Measurements from ENCODE around the gene RPS15. TPM values are rescaled to one million over a fixed set of nuclear protein-coding genes. Genes with fewer than 3 reads are reported as not detected.

Gene RPS15
- total RNA-seq, 1 experiment from 2014 or later, result 1,696 TPM

GRCh38 chr19:1469255-1470054, 31.3 kb downstream of the RPS15 start:
- DNase-seq (ENCODE audit: low spot score), result no peak
- H3K27me3 ChIP-seq (replicated peaks; ENCODE audit: insufficient read depth, low read depth, low read length, poor library complexity), result peaks cover 65% of the 10 kb centered on the region
- no peaks in the 10 kb centered on the region for H3K36me3 ChIP-seq (ENCODE audit: insufficient read depth, low read length, poor library complexity, severe bottlenecking)
- TF ChIP-seq CTCF (conservative IDR thresholded peaks at IDR 0.05; ENCODE audit: low read depth, low read length), result no peak
- TF ChIP-seq EZH2 (IDR thresholded peaks at IDR 0.05; ENCODE audit: borderline replicate concordance, low read depth, low read length, poor library complexity, severe bottlenecking), result no peak
- no peaks in the 10 kb centered on the region for H3K9me3 ChIP-seq (ENCODE audit: low read depth, low read length, poor library complexity, severe bottlenecking)
- POLR2A ChIA-PET (ENCODE audit: low non-redundant PET), result interaction anchor here (0.6 kb wide), 1 partner anchor 16 kb away, joined by 3 read pairs; no protein-coding TSS in a partner anchor
- peak overlapping the region; percentile 35 for H3K4me3 ChIP-seq (ENCODE audit: low read depth, low read length, poor library complexity, severe bottlenecking)
- H3K27ac ChIP-seq (ENCODE audit: low read depth, low read length, poor library complexity, severe bottlenecking), result no peak overlapping the region
- H3K4me1 ChIP-seq (ENCODE audit: insufficient read depth, low read length, poor library complexity, severe bottlenecking), result peaks cover 24% of the 10 kb centered on the region
- no TSS peak for BruUV-seq (replicated peaks)
- intact Hi-C loops (cut with micrococcal nuclease; ENCODE audit: unreplicated experiment), result no loop called here
- CTCF ChIA-PET, result no interaction called here

GRCh38 chr19:1470055-1470304, 31.8 kb downstream of the RPS15 start:
- Histone ChIP-seq H3K9me3 (ENCODE audit: low read depth, low read length, poor library complexity, severe bottlenecking) (no peaks in the 10 kb centered on the region), H3K27ac (ENCODE audit: low read depth, low read length, poor library complexity, severe bottlenecking) (no peak overlapping the region), H3K27me3 (replicated peaks; ENCODE audit: insufficient read depth, low read depth, low read length, poor library complexity) (peaks cover 65% of the 10 kb centered on the region), H3K36me3 (ENCODE audit: insufficient read depth, low read length, poor library complexity, severe bottlenecking) (no peaks in the 10 kb centered on the region), H3K4me1 (ENCODE audit: insufficient read depth, low read length, poor library complexity, severe bottlenecking) (peaks cover 24% of the 10 kb centered on the region), H3K4me3 (ENCODE audit: low read depth, low read length, poor library complexity, severe bottlenecking) (peak overlapping the region; percentile 35)
- DNase-seq (ENCODE audit: low spot score), result no peak
- BruUV-seq (replicated peaks), result no TSS peak
- intact Hi-C loops (cut with micrococcal nuclease; ENCODE audit: unreplicated experiment), result no loop called here
- ChIA-PET POLR2A (ENCODE audit: low non-redundant PET) (no interaction called here), CTCF (no interaction called here)
- no peak for TF ChIP-seq CTCF (conservative IDR thresholded peaks at IDR 0.05; ENCODE audit: low read depth, low read length)
- TF ChIP-seq EZH2 (IDR thresholded peaks at IDR 0.05; ENCODE audit: borderline replicate concordance, low read depth, low read length, poor library complexity, severe bottlenecking), result peak; percentile 67

GRCh38 chr19:1470305-1471009, 32.3 kb downstream of the RPS15 start:
- Histone ChIP-seq H3K36me3 (ENCODE audit: insufficient read depth, low read length, poor library complexity, severe bottlenecking) (no peaks in the 10 kb centered on the region), H3K27me3 (replicated peaks; ENCODE audit: insufficient read depth, low read depth, low read length, poor library complexity) (peaks cover 65% of the 10 kb centered on the region), H3K27ac (ENCODE audit: low read depth, low read length, poor library complexity, severe bottlenecking) (no peak overlapping the region), H3K4me3 (ENCODE audit: low read depth, low read length, poor library complexity, severe bottlenecking) (peak overlapping the region; percentile 35), H3K9me3 (ENCODE audit: low read depth, low read length, poor library complexity, severe bottlenecking) (no peaks in the 10 kb centered on the region), H3K4me1 (ENCODE audit: insufficient read depth, low read length, poor library complexity, severe bottlenecking) (peaks cover 24% of the 10 kb centered on the region)
- intact Hi-C loops (cut with micrococcal nuclease; ENCODE audit: unreplicated experiment), result no loop called here
- DNase-seq (ENCODE audit: low spot score), result peak; percentile 86
- POLR2A ChIA-PET (ENCODE audit: low non-redundant PET), result no interaction called here
- no TSS peak for BruUV-seq (replicated peaks)
- CTCF ChIA-PET, result no interaction called here
- peak; percentile 11 for TF ChIP-seq EZH2 (IDR thresholded peaks at IDR 0.05; ENCODE audit: borderline replicate concordance, low read depth, low read length, poor library complexity, severe bottlenecking)
- no peak for TF ChIP-seq CTCF (conservative IDR thresholded peaks at IDR 0.05; ENCODE audit: low read depth, low read length)
